GM20000 (cell line): ENCODE measurements around the gene ATE1.

ENCODE experiments used
- DNase-seq: peaks from one replicate; pipeline ENCODE4 v3.0.0; 2012; ENCODE audit warnings: low spot score
- CTCF ChIP-seq: IDR thresholded peaks from 2 replicates; pipeline ENCODE4 v1.5.1; 2012; ENCODE audit warnings: mild to moderate bottlenecking, control low read depth; ENCODE audit errors: extremely low read depth, missing control alignments

The ATE1 gene

DNA sequence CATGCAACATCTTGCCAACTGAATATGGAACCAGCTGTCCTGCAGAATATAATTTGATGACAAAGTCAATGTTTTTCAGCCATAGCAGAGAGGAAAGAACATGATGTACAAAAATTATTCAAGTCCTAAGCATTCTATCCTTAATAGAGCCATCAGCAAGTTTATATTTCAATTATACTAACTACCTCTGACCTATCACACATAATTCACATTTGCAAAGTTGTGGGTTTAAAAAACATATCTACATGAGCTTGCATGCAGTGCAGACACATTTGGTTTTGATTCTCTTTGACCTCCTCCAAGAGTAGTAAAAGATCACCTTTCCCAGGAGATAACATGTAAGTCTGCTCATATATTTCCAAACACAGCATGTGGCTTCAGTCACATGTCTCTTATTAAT lies 203.5 kb downstream of the ATE1 start:
- TF ChIP-seq CTCF: no peak
- no peak for DNase-seq

- TF ChIP-seq CTCF: no peak
- no peak for DNase-seq
These were observed 205.2 kb downstream of the ATE1 start for GRCh38 chr10:121722665-121723064.

DNA sequence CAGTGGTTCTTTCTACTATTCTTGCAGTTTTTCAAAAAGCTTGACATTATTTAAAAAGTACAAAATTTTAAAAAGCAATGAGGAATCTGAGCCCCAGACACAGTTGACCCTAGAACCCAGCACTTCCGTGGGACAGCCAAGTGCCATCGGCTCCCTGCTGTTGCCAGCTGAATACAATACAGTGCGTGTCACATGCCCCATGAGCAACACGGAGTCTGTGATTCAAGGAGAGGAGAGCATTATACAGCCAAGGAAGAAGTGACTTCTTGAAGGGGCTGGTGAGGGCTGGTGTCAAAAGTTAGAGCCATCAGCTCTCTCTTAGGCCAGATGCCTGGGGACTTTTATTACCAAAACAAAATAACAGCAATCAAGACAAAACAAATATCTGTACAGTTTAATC lies 206.6 kb downstream of the ATE1 start:
- TF ChIP-seq CTCF: no peak
- no peak for DNase-seq

GRCh38 chr10:121715969-121716368 lies 211.9 kb downstream of the ATE1 start:
- DNase-seq: no peak
- TF ChIP-seq CTCF: no peak

DNA sequence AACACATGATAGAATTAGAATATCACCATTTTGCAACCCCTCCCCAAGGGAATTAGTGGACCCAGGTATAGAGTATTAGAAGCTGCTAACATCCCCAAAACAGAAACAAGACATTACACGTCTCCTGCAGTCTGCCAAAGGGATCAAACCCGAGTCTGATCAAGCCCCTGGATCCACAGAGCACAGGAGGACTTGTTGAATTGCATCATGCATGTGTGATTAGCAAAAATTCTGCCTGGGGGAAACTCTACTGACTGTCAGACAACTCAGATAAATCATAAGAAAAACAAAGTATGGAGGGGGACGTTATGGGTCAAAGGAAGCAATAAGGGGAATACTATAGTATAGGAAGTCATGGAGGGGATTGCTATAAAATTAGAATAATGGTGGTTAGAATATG lies 212.8 kb downstream of the ATE1 start:
- DNase-seq: no peak
- TF ChIP-seq CTCF: no peak

DNA sequence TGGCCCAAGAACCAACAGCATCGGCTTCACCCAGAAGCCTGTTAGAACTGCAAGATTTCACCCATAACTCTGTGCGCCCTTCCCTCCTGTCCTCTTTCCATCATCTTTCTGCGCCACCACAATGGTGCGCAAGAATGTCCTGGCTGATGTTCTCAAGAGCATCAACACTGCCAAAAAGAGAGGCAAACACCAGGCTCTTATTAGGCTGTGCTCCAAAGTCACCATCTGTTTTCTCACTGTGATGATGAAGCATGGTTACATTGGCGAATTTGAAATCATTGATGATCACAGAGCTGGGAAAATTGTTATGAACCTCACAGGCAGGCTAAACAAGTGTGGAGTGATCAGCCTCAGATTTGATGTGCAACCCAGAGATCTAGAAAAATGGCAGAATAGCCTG lies 214.3 kb downstream of the ATE1 start:
- DNase-seq: no peak
- TF ChIP-seq CTCF: no peak

DNA sequence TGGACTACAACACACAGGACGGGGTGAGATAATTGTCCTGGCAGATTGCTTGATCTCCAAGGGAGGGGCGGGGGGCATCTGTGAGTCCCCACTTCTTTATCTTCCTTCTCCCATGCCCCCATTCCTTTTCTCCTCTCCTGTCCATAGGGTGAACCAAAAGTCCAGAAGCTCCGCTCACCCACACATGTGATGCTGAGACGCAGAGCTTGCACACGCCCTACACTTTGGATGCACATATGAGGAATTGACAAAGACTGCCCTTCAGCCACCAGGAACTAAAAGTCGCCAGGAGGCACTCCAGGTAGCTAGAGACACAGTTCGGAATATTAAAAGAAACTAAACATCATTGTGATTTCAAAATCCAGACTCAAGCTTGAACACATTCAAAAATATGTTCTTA lies 216.9 kb downstream of the ATE1 start:
- no peak for TF ChIP-seq CTCF
- DNase-seq: no peak
